ENCODE measurements around the gene GALNT7.
A peak's percentile ranks its signal among the peaks of the same experiment; 100 is the strongest.

The GALNT7 gene

GRCh38 chr4:173170182-173170778 is 1.7 kb downstream of the GALNT7 start:
- peak in 1 of 2 donors; percentile 20 for DNase-seq (ENCODE audit: low read depth in 2 of 2)
- TF ChIP-seq, protein P1, sequence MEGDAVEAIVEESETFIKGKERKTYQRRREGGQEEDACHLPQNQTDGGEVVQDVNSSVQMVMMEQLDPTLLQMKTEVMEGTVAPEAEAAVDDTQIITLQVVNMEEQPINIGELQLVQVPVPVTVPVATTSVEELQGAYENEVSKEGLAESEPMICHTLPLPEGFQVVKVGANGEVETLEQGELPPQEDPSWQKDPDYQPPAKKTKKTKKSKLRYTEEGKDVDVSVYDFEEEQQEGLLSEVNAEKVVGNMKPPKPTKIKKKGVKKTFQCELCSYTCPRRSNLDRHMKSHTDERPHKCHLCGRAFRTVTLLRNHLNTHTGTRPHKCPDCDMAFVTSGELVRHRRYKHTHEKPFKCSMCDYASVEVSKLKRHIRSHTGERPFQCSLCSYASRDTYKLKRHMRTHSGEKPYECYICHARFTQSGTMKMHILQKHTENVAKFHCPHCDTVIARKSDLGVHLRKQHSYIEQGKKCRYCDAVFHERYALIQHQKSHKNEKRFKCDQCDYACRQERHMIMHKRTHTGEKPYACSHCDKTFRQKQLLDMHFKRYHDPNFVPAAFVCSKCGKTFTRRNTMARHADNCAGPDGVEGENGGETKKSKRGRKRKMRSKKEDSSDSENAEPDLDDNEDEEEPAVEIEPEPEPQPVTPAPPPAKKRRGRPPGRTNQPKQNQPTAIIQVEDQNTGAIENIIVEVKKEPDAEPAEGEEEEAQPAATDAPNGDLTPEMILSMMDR (IDR thresholded peaks at IDR 0.05; ENCODE audit: low read depth, low read length) = no peak
- peak overlapping the region; percentile 67 to 70 for H3K4me3 ChIP-seq (replicated peaks in 1 of 2; ENCODE audit: low read depth in 2 of 2, low read length in 2 of 2)

DNA sequence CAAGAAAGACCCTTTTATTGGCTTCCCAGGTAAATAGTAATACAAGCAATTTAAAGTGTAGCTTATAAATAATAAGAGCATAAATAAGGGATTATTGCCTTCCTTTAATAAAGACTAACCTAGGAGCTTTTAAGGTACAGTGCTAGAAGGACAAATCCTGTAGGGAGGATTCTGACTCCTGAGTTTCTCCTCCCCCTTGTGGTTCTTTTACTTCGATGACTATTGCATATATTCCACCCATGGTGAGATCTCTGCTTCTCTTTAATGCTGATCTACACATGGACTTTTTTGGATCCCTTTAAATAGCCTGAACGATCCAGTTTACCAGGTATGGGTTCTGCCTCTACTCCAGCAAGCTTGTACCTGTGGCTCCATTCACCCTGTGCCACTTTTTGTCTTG is 2.5 kb downstream of the GALNT7 start:
- DNase-seq (ENCODE audit: low read depth in 2 of 2) = peak; percentile 42 to 64
- H3K4me3 ChIP-seq (replicated peaks in 1 of 2; ENCODE audit: low read depth in 2 of 2, low read length in 2 of 2) = no peak overlapping the region
- TF ChIP-seq, protein P1 (IDR thresholded peaks at IDR 0.05; ENCODE audit: low read depth, low read length) = peak; percentile 40

DNA sequence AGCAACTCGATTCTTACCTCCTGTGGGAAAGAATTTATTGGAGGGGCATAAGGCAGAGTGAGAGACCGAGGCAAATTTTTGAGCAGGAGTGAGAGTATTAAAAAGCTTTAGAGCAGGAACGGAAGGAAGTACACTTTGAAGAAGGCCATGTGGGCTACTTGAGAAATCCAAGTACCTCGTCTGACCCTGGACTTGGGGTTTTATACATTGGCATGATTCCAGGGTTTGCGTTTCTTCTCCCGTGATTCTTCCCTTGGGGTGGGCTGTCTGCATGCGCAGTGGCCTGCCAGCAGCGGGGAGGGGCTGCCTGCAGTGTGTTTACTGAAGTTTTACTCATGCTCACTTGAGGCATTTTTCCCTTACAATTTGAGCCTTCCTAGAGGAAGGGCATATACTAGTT is 3.4 kb downstream of the GALNT7 start:
- TF ChIP-seq, protein P1 (IDR thresholded peaks at IDR 0.05; ENCODE audit: low read depth, low read length) = no peak
- no peak for DNase-seq (ENCODE audit: low read depth in 2 of 2)
- H3K4me3 ChIP-seq (replicated peaks in 1 of 2; ENCODE audit: low read depth in 2 of 2, low read length in 2 of 2) = no peak overlapping the region

- no peak for DNase-seq (ENCODE audit: low read depth in 2 of 2)
- TF ChIP-seq, protein P1 (IDR thresholded peaks at IDR 0.05; ENCODE audit: low read depth, low read length) = no peak
- H3K4me3 ChIP-seq (replicated peaks in 1 of 2; ENCODE audit: low read depth in 2 of 2, low read length in 2 of 2) = no peak overlapping the region
Observed at GRCh38 chr4:173174184-173174583, 5.6 kb downstream of the GALNT7 start.

DNA sequence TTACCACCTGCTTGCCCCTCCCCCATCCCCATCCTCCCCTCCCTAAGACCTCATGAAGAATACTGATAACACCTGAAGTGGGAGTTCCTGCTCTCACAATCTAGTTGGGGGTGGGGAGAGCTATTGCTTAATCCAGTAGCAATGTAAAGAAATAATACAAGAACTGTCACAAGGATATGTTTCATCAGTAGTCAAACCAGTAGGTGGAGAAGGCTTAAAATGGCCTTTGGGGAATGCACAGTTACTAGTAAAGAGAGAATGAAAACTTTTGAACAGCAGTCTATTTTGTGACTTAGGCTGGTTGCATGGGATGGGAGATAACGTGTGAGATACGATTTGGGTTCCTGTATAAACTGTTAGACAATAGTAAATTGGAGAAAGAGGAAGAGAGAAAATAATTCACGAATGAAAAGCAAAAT is 6.0 kb downstream of the GALNT7 start:
- TF ChIP-seq, protein P1 (IDR thresholded peaks at IDR 0.05; ENCODE audit: low read depth, low read length) = no peak
- DNase-seq (ENCODE audit: low read depth in 2 of 2) = no peak
- no peak overlapping the region for H3K4me3 ChIP-seq (replicated peaks in 1 of 2; ENCODE audit: low read depth in 2 of 2, low read length in 2 of 2)

DNA sequence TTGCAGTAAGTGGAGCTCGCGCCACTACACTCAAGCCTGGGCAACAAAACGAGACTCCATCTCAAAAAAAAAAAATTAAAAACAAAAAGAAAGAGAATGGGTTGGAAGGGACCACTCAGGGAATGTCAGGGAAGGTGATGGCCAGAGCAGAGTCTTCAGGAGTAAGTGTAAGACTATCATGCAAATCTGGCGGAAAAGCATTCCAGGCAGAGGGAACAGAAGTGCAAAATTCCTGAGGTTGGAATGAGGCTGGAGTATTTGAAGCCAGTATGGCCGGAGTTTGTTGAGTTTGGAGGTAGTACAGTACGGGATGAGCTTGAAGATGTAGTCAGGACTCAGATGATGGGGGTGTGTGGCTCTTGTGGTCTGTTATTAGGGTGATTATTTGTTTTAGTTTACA is 7.4 kb downstream of the GALNT7 start:
- TF ChIP-seq, protein P1 (IDR thresholded peaks at IDR 0.05; ENCODE audit: low read depth, low read length) = no peak
- no peak overlapping the region for H3K4me3 ChIP-seq (replicated peaks in 1 of 2; ENCODE audit: low read depth in 2 of 2, low read length in 2 of 2)
- DNase-seq (ENCODE audit: low read depth in 2 of 2) = no peak

GRCh38 chr4:173177232-173177631 is 8.6 kb downstream of the GALNT7 start:
- no peak for DNase-seq (ENCODE audit: low read depth in 2 of 2)
- H3K4me3 ChIP-seq (replicated peaks in 1 of 2; ENCODE audit: low read depth in 2 of 2, low read length in 2 of 2) = no peak overlapping the region
- TF ChIP-seq, protein P1 (IDR thresholded peaks at IDR 0.05; ENCODE audit: low read depth, low read length) = no peak

All from cardiac fibroblast (primary cell).